ENCODE results near the gene PANK1. TPM values are rescaled to one million over a fixed set of nuclear protein-coding genes. Genes with fewer than 3 reads are reported as not detected.

PANK1 gene
- total RNA-seq, 3 donors from 2014 or later (not counting 1 experiment from before 2014, with no cell fraction given) = 0.85 to 2.2 (median 1.4) TPM

GRCh38 chr10:89659143-89660131 lies 14.4 kb upstream of the PANK1 start:
- no peak overlapping the region for H3K27ac Mint-ChIP-seq
- Histone ChIP-seq H3K27me3 (ENCODE audit: control insufficient read depth, insufficient read depth, low read length) (no peaks in the 10 kb centered on the region), H3K4me1 (ENCODE audit: control insufficient read depth, insufficient read depth, low read length) (no peaks in the 10 kb centered on the region), H3K36me3 (ENCODE audit: control insufficient read depth, insufficient read depth, low read length) (no peaks in the 10 kb centered on the region), H3K9me3 (ENCODE audit: control insufficient read depth, insufficient read depth, low read length) (no peaks in the 10 kb centered on the region), H3K27ac (ENCODE audit: low read length) (no peak overlapping the region), H3K4me3 (ENCODE audit: low read length) (no peak overlapping the region)
- no peak for ATAC-seq
- DNase-seq = no peak
- peaks cover 14 to 15% of the 10 kb centered on the region in 2 donors for H3K27me3 Mint-ChIP-seq (ENCODE audit: low read depth in 2 of 2)
- WGBS (ENCODE audit: insufficient coverage) = 93% methylated on average over 5 of the region's 10 CpGs
- TF ChIP-seq, protein P1, sequence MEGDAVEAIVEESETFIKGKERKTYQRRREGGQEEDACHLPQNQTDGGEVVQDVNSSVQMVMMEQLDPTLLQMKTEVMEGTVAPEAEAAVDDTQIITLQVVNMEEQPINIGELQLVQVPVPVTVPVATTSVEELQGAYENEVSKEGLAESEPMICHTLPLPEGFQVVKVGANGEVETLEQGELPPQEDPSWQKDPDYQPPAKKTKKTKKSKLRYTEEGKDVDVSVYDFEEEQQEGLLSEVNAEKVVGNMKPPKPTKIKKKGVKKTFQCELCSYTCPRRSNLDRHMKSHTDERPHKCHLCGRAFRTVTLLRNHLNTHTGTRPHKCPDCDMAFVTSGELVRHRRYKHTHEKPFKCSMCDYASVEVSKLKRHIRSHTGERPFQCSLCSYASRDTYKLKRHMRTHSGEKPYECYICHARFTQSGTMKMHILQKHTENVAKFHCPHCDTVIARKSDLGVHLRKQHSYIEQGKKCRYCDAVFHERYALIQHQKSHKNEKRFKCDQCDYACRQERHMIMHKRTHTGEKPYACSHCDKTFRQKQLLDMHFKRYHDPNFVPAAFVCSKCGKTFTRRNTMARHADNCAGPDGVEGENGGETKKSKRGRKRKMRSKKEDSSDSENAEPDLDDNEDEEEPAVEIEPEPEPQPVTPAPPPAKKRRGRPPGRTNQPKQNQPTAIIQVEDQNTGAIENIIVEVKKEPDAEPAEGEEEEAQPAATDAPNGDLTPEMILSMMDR (IDR thresholded peaks at IDR 0.05) = no peak
- intact Hi-C loops (cut with micrococcal nuclease) = no loop called here
- no peak overlapping the region for H3K4me3 Mint-ChIP-seq
- H3K4me1 Mint-ChIP-seq = no peaks in the 10 kb centered on the region
- H3K9me3 Mint-ChIP-seq = no peaks in the 10 kb centered on the region
- no peaks in the 10 kb centered on the region for H3K36me3 Mint-ChIP-seq

DNA sequence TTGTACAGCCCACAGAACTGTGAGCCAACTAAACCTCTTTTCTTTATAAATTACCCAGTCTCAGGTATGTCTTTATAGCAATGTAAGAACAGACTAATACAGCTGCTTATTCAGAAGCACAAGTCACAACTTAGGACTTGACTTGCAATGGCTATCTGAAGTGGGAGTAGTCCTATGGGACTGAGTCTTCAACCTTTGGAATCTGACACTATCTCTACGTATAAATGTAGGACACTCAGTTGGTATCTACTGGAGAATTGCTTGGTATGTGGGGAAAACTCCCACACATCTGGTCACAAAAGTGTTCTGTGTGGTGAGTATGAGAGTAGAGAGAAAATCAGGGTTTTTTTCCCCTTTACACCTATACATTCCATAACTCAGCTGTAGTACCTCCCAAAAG lies 12.3 kb upstream of the PANK1 start:
- H3K4me1 ChIP-seq (ENCODE audit: control insufficient read depth, insufficient read depth, low read length) = no peaks in the 10 kb centered on the region
- 100% methylated on average over 1 of the region's 1 CpG for WGBS (ENCODE audit: insufficient coverage)
- H3K27me3 ChIP-seq (ENCODE audit: control insufficient read depth, insufficient read depth, low read length) = no peaks in the 10 kb centered on the region
- H3K27ac ChIP-seq (ENCODE audit: low read length) = no peak overlapping the region
- H3K27ac Mint-ChIP-seq = no peak overlapping the region
- no peak overlapping the region for H3K4me3 ChIP-seq (ENCODE audit: low read length)
- no peak overlapping the region for H3K4me3 Mint-ChIP-seq
- TF ChIP-seq, protein P1 (IDR thresholded peaks at IDR 0.05) = no peak
- DNase-seq (no peak), ATAC-seq (no peak)
- H3K4me1 Mint-ChIP-seq = peaks cover 0 to 5% of the 10 kb centered on the region in 2 donors
- peaks cover 13 to 14% of the 10 kb centered on the region in 2 donors for H3K27me3 Mint-ChIP-seq (ENCODE audit: low read depth in 2 of 2)
- no peaks in the 10 kb centered on the region for H3K36me3 Mint-ChIP-seq
- intact Hi-C loops (cut with micrococcal nuclease) = no loop called here
- H3K9me3 ChIP-seq (ENCODE audit: control insufficient read depth, insufficient read depth, low read length) = no peaks in the 10 kb centered on the region
- H3K9me3 Mint-ChIP-seq = no peaks in the 10 kb centered on the region
- H3K36me3 ChIP-seq (ENCODE audit: control insufficient read depth, insufficient read depth, low read length) = no peaks in the 10 kb centered on the region

DNA sequence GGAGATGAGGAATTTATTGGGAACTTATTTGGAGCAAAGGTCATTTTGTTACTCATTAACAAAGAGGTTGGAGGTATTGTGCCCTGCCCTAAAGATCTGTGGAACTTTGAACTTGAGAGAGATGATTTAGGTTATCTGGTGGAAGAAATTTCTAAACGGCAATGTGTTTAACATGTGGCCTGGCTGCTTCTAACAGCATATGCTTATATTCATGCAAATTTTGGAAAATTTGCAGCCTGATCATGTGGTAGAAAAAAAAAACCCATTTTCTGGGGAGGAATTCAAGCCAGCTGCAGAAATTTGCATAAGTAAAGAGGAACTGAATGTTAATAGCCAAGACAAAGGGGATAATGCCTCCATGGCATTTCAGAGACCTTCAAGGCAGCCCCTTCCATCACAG lies 10.7 kb upstream of the PANK1 start:
- Mint-ChIP-seq H3K9me3 (no peaks in the 10 kb centered on the region), H3K4me1 (peaks cover 0 to 5% of the 10 kb centered on the region in 2 donors), H3K27me3 (ENCODE audit: low read depth in 2 of 2) (peaks cover 8 to 14% of the 10 kb centered on the region in 2 donors), H3K27ac (no peak overlapping the region), H3K4me3 (no peak overlapping the region), H3K36me3 (no peaks in the 10 kb centered on the region)
- no peak for ATAC-seq
- no peaks in the 10 kb centered on the region for H3K9me3 ChIP-seq (ENCODE audit: control insufficient read depth, insufficient read depth, low read length)
- TF ChIP-seq, protein P1 (IDR thresholded peaks at IDR 0.05) = no peak
- intact Hi-C loops (cut with micrococcal nuclease) = no loop called here
- no peaks in the 10 kb centered on the region for H3K27me3 ChIP-seq (ENCODE audit: control insufficient read depth, insufficient read depth, low read length)
- no peak for DNase-seq
- no peaks in the 10 kb centered on the region for H3K36me3 ChIP-seq (ENCODE audit: control insufficient read depth, insufficient read depth, low read length)
- no peak overlapping the region for H3K27ac ChIP-seq (ENCODE audit: low read length)
- no peaks in the 10 kb centered on the region for H3K4me1 ChIP-seq (ENCODE audit: control insufficient read depth, insufficient read depth, low read length)
- H3K4me3 ChIP-seq (ENCODE audit: low read length) = no peak overlapping the region
- WGBS (ENCODE audit: insufficient coverage) = 81% methylated on average over 1 of the region's 1 CpG
